B cell (primary cell): Measurements from ENCODE around the gene EEF1E1.

Source experiments
- EZH2 ChIP-seq: IDR thresholded peaks from 2 replicates; pipeline ENCODE4 v1.6.1; 2012; ENCODE audit warnings: borderline replicate concordance, low read depth, mild to moderate bottlenecking, moderate library complexity, low read length; ENCODE audit not compliant: insufficient read depth, poor library complexity, severe bottlenecking
- TF ChIP-seq, protein P1 (sequence below): fragments of 200-600 bp; IDR thresholded peaks from one replicate; pipeline ENCODE4 v1.8.0; 2022; ENCODE audit warnings: antibody characterized with exemption, mild to moderate bottlenecking

DNA sequence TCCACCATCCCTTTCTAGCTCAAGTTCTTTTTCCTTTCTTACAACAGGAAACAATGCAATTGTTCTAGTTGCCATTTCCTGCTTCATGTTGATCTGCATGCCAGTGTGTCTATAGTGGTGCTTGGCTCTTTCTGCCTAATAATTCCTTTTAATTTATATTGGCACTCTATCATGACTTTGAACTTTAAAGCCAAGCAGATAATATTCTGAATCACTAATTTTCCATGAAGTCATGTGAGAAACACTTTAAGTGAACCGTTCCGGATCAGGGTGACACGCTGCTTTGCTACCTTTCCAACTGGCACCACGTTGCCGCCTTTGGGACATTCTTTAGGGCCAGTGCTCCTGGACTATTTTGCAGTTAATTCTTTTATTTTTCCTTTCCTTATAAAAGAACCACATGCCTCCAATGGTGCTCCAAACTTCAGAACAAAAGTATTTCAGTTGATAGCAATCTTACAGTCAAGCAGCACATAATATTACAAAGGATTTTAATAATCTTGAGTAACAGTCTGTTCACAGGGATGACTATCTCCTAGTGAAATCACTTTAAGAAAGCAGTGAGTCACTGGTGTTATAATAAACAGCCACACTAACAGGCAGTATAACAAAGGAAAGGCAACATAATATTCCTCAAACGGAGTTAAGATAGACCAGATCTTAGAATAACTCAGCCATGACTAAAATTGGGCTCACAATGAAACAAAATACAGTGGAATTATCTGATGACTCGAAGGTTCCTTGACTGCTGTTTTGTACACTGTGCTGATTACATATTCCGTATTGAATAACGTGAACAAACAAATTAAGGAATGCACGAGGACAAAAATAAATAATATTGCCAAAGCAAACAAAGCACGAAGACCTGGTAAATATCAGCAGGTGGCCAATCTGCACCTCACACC lies 19.1 kb downstream of the EEF1E1 start:
- TF ChIP-seq, protein P1, sequence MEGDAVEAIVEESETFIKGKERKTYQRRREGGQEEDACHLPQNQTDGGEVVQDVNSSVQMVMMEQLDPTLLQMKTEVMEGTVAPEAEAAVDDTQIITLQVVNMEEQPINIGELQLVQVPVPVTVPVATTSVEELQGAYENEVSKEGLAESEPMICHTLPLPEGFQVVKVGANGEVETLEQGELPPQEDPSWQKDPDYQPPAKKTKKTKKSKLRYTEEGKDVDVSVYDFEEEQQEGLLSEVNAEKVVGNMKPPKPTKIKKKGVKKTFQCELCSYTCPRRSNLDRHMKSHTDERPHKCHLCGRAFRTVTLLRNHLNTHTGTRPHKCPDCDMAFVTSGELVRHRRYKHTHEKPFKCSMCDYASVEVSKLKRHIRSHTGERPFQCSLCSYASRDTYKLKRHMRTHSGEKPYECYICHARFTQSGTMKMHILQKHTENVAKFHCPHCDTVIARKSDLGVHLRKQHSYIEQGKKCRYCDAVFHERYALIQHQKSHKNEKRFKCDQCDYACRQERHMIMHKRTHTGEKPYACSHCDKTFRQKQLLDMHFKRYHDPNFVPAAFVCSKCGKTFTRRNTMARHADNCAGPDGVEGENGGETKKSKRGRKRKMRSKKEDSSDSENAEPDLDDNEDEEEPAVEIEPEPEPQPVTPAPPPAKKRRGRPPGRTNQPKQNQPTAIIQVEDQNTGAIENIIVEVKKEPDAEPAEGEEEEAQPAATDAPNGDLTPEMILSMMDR: no peak
- no peak for TF ChIP-seq EZH2
